Lower lobe of right lung (tissue), 2 donors: Measurements from ENCODE around the gene TMEM51. TPM values are rescaled to one million over a fixed set of nuclear protein-coding genes. Genes with fewer than 3 reads are reported as not detected.
A peak's percentile ranks its signal among the peaks of the same experiment; 100 is the strongest.

Experiments used
- ATAC-seq, 2 donors: fragments of 200-7000 bp; cut with Tn5 transposase; one replicate each; pipeline ENCODE4 v1.9.1; 2020 to 2022; ENCODE audit warnings: mild to moderate bottlenecking in 2 of 2, moderate library complexity in 2 of 2
- DNase-seq: peaks from one replicate; pipeline ENCODE4 v3.0.0-alpha.2; 2020
- H3K27ac ChIP-seq: fragments of 200-600 bp; one replicate; pipeline ENCODE4 v1.8.0; 2022
- H3K27me3 ChIP-seq: fragments of 200-600 bp; one replicate; pipeline ENCODE4 v1.8.0; 2022; ENCODE audit warnings: low read depth
- H3K36me3 ChIP-seq: fragments of 200-600 bp; one replicate; pipeline ENCODE4 v1.8.0; 2022; ENCODE audit warnings: mild to moderate bottlenecking
- H3K4me1 ChIP-seq: fragments of 200-600 bp; one replicate; pipeline ENCODE4 v1.8.0; 2022
- H3K4me3 ChIP-seq: fragments of 200-600 bp; one replicate; pipeline ENCODE4 v1.8.0; 2022; ENCODE audit warnings: mild to moderate bottlenecking
- H3K9me3 ChIP-seq: fragments of 200-600 bp; one replicate; pipeline ENCODE4 v1.8.0; 2022
- intact Hi-C: fragments of 100-400 bp; cut with DNase I; formaldehyde crosslinking; loops from one replicate; pipeline ENCODE4 v1.11.0; 2022
- total RNA-seq: library from RNA; stranded (reverse); fragmentation: NEBNext Ultra II Directional; extraction: Animal tissue kit (Norgen Biotek cat#: 25700); gene quantifications from one replicate; pipeline ENCODE4 v1.2.1, GENCODE V29; 2021
- TF ChIP-seq, protein P1 (sequence below): fragments of 200-600 bp; IDR thresholded peaks from one replicate; pipeline ENCODE4 v1.8.0; 2022; ENCODE audit warnings: antibody characterized with exemption, mild to moderate bottlenecking
- donor health status: DM: no; HTN: yes; CAD: no; lungs with severe emphysema.

Gene TMEM51
- total RNA-seq, 1 donor from 2014 or later: 18.4 TPM

DNA sequence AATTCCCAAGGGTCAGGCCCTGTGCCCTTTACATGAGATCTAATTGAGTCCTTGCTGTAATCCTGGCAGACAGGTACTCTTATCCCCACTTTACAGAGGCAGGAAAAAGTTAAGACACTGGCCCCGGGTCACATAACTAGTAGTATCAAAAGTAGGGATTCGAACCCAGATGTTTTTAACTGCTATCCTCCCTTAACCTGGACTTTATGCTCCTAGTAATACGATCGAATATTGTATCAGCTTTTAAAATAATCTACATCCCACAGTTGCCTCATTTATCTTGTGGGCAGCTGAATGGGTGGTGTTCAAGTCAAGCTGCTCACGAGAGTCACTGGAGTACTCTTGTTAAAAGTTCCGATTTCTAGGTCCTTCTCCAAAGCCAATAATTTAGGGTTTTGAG is 25.5 kb upstream of the TMEM51 start:
- TF ChIP-seq, protein P1, sequence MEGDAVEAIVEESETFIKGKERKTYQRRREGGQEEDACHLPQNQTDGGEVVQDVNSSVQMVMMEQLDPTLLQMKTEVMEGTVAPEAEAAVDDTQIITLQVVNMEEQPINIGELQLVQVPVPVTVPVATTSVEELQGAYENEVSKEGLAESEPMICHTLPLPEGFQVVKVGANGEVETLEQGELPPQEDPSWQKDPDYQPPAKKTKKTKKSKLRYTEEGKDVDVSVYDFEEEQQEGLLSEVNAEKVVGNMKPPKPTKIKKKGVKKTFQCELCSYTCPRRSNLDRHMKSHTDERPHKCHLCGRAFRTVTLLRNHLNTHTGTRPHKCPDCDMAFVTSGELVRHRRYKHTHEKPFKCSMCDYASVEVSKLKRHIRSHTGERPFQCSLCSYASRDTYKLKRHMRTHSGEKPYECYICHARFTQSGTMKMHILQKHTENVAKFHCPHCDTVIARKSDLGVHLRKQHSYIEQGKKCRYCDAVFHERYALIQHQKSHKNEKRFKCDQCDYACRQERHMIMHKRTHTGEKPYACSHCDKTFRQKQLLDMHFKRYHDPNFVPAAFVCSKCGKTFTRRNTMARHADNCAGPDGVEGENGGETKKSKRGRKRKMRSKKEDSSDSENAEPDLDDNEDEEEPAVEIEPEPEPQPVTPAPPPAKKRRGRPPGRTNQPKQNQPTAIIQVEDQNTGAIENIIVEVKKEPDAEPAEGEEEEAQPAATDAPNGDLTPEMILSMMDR: no peak
- ATAC-seq (no peak), DNase-seq (no peak)
- no peaks in the 10 kb centered on the region for H3K4me1 ChIP-seq
- H3K9me3 ChIP-seq: no peaks in the 10 kb centered on the region
- H3K4me3 ChIP-seq: no peak overlapping the region
- no peak overlapping the region for H3K27ac ChIP-seq
- H3K36me3 ChIP-seq: no peaks in the 10 kb centered on the region
- no peaks in the 10 kb centered on the region for H3K27me3 ChIP-seq
- intact Hi-C loops: loop anchor here (10.0 kb wide), 2 partner anchors 147 to 177 kb away; no protein-coding TSS in a partner anchor

DNA sequence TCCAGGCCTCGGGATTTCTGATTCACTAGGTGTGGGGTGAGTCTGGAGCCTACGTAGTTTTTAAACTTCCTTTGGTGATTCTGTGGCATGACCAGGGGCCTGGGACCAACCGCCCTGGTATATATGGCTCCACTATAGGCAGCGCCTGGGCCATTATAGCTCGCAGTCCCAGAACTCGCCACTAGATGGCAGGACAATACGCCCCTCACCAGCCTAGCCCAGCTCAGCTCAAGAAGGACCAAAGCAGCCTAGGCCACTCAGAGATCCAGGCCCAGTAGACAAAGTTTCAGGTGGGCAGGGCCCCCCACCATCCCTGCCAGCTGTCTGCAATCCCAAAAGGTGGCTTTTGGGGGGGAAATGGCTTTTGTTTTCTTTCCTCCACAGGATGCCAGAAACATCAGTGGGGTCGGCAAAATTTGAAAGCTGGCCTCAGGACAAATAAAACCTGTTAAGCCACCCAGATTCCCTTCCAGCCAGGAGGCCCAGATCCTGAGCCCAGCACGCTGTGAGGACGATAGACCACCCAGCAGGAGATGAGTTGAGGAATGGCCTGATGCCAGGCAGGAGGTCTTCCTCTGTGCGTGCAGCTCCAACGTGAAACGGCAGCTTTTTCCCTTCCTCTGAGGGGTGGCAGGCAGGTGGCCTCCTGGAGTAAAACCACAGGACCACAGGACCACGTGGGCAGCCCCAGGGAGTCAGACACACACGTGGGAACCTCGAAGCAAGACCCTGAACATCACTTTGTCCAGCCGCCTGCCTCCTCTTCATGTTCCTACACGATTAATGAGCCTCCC is 24.8 kb upstream of the TMEM51 start:
- Histone ChIP-seq H3K9me3 (no peaks in the 10 kb centered on the region), H3K4me3 (no peak overlapping the region), H3K4me1 (no peaks in the 10 kb centered on the region), H3K27ac (no peak overlapping the region), H3K36me3 (no peaks in the 10 kb centered on the region), H3K27me3 (no peaks in the 10 kb centered on the region)
- TF ChIP-seq, protein P1: peak; percentile 92
- ATAC-seq: peak; percentile 92 to 96
- DNase-seq: peak; percentile 79
- intact Hi-C loops: loop anchor here (10.0 kb wide), 2 partner anchors 146 to 176 kb away; no protein-coding TSS in a partner anchor

DNA sequence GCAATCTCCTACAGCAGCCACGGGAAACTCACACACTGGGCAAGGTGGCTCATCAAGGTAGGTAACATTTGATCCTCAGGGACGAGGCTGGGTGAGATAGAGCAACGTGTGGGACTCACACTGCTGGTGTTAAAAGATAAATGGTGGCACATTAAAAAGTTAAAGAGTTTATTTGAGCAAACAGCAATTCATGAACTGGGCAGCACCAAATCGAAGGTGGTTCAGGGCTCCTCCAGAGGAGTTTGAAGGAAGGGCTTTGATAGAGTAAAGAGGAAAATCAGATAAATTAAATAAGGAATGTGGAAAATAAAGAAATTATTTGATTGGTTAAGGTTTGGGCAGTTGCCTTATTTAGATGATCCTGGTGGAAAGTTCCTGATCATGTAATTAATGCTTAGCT is 23.6 kb upstream of the TMEM51 start:
- intact Hi-C loops: loop anchor here (10.0 kb wide), 2 partner anchors 145 to 175 kb away; no protein-coding TSS in a partner anchor
- Histone ChIP-seq H3K36me3 (no peaks in the 10 kb centered on the region), H3K9me3 (no peaks in the 10 kb centered on the region), H3K27me3 (no peaks in the 10 kb centered on the region), H3K27ac (no peak overlapping the region), H3K4me1 (no peaks in the 10 kb centered on the region), H3K4me3 (no peak overlapping the region)
- DNase-seq (no peak), ATAC-seq (no peak)
- TF ChIP-seq, protein P1: no peak

DNA sequence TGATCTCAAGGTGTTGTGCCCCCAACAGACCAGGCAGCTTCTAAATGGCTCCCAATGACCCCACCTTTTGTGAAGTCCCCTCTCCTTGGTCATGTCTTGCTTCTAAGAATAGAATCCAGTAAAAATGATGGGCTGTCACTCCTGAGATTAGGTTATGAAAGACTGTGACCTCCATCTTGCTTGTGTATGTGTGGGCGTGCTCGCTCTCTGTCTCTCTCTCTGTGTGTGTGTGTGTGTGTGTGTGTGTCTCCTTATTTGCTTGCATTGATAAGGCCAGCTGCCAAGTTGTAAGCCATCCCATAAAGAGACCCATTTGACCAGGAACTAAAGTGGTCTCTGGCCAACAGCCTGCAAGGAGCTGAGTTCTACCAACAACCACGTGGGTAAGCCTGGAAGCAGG is 22.9 kb upstream of the TMEM51 start:
- intact Hi-C loops: no loop called here
- Histone ChIP-seq H3K36me3 (no peaks in the 10 kb centered on the region), H3K27ac (no peak overlapping the region), H3K4me3 (no peak overlapping the region), H3K4me1 (no peaks in the 10 kb centered on the region), H3K9me3 (no peaks in the 10 kb centered on the region), H3K27me3 (no peaks in the 10 kb centered on the region)
- no peak for DNase-seq
- TF ChIP-seq, protein P1: no peak
- no peak for ATAC-seq

DNA sequence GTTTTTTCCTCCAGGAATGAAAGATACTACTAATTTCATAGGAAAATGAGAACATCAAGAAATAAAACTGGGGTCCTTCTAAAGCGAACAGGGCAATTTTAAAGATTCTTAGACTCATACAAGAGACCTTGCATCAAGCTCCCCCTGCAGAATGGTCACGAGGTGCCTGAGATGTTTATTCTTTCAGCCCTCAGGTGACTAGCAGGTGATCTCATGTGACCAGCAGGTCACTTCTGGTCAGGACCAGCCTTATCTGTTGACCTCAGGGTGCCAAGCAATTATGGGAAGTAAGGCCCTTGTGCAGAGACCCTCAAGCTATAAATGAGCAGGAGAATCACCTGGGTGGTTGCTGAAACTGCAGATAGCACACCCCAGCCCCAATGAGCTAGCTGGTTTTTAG is 20.6 kb upstream of the TMEM51 start:
- intact Hi-C loops: no loop called here
- ATAC-seq (no peak), DNase-seq (no peak)
- Histone ChIP-seq H3K9me3 (no peaks in the 10 kb centered on the region), H3K36me3 (no peaks in the 10 kb centered on the region), H3K27ac (no peak overlapping the region), H3K4me1 (no peaks in the 10 kb centered on the region), H3K27me3 (no peaks in the 10 kb centered on the region), H3K4me3 (no peak overlapping the region)
- TF ChIP-seq, protein P1: no peak
